Ascending aorta (tissue), 2 donors: ENCODE results near the gene LRRC28. TPM values are rescaled to one million over a fixed set of nuclear protein-coding genes. Genes with fewer than 3 reads are reported as not detected.
A peak's percentile ranks its signal among the peaks of the same experiment; 100 is the strongest.

Experiments
- DNase-seq, 2 donors: peaks; one replicate each; pipeline ENCODE4 v3.0.0-alpha.2; 2019; ENCODE audit warnings: low spot score in 2 of 2
- H3K27ac ChIP-seq, 2 donors: fragments of 200-600 bp; sonication (generic); one replicate each; pipeline ENCODE4 v1.5.1; 2016 to 2017; ENCODE audit warnings: mild to moderate bottlenecking in 1 of 2
- H3K27me3 ChIP-seq: fragments of 200-600 bp; sonication (generic); one replicate; pipeline ENCODE4 v1.5.1; 2017
- H3K36me3 ChIP-seq, 2 donors: fragments of 200-600 bp; sonication (generic); one replicate each; pipeline ENCODE4 v1.5.1; 2016
- H3K4me1 ChIP-seq, 2 donors: fragments of 200-600 bp; sonication (generic); one replicate each; pipeline ENCODE4 v1.5.1; 2016 to 2017; ENCODE audit warnings: mild to moderate bottlenecking in 1 of 2
- H3K4me3 ChIP-seq, 2 donors: fragments of 200-600 bp; sonication (generic); one replicate each; pipeline ENCODE4 v1.5.1; 2016 to 2017; ENCODE audit warnings: mild to moderate bottlenecking in 1 of 2
- H3K9me3 ChIP-seq, 2 donors: fragments of 200-600 bp; sonication (generic); one replicate each; pipeline ENCODE4 v1.5.1; 2016
- CTCF ChIP-seq, 3 experiments: fragments of 200-600 bp in 2 of 3; fragments of 450-650 bp in 1 of 3; sonication (generic) in 2 of 3; IDR thresholded peaks; one replicate each; pipeline ENCODE4 v1.5.1; 2016 to 2019; ENCODE audit warnings: antibody characterized with exemption in 3 of 3, mild to moderate bottlenecking in 1 of 3, moderate library complexity in 1 of 3
- intact Hi-C: fragments of 100-400 bp; cut with DNase I; formaldehyde crosslinking; loops from one replicate; pipeline ENCODE4 v1.15.1; 2023
- total RNA-seq: library from RNA; depleted of rRNA; stranded (reverse); fragments of >200 nt; gene quantifications from one replicate; pipeline ENCODE4 v1.1.0, GENCODE V29; 2016

LRRC28 gene
- total RNA-seq, 1 donor from 2014 or later: 24.2 TPM

GRCh38 chr15:99324082-99324620 lies 72.9 kb downstream of the LRRC28 start:
- intact Hi-C loops: no loop called here
- Histone ChIP-seq H3K9me3 (no peaks in the 10 kb centered on the region), H3K4me3 (peak overlapping the region; percentile 11 to 42), H3K27ac (peak overlapping the region; percentile 83 to 86), H3K4me1 (peaks cover 3 to 18% of the 10 kb centered on the region in 2 donors), H3K27me3 (no peaks in the 10 kb centered on the region), H3K36me3 (no peaks in the 10 kb centered on the region)
- peak; percentile 15 to 79 for DNase-seq
- TF ChIP-seq CTCF (IDR thresholded peaks at IDR 0.05): no peak

GRCh38 chr15:99324700-99325099 lies 73.4 kb downstream of the LRRC28 start:
- peak overlapping the region in 1 of 2 donors; percentile 42 for H3K4me3 ChIP-seq
- TF ChIP-seq CTCF (IDR thresholded peaks at IDR 0.05): no peak
- H3K27me3 ChIP-seq: no peaks in the 10 kb centered on the region
- intact Hi-C loops: no loop called here
- no peaks in the 10 kb centered on the region for H3K36me3 ChIP-seq
- no peak for DNase-seq
- H3K27ac ChIP-seq: peak overlapping the region; percentile 83 to 86
- no peaks in the 10 kb centered on the region for H3K9me3 ChIP-seq
- peaks cover 3 to 18% of the 10 kb centered on the region in 2 donors for H3K4me1 ChIP-seq

- H3K27me3 ChIP-seq: no peaks in the 10 kb centered on the region
- no peak for TF ChIP-seq CTCF (IDR thresholded peaks at IDR 0.05)
- DNase-seq: no peak
- H3K4me1 ChIP-seq: peaks cover 3 to 18% of the 10 kb centered on the region in 2 donors
- H3K9me3 ChIP-seq: no peaks in the 10 kb centered on the region
- no peak overlapping the region for H3K4me3 ChIP-seq
- H3K27ac ChIP-seq: peak overlapping the region in 1 of 2 donors; percentile 8
- intact Hi-C loops: no loop called here
- H3K36me3 ChIP-seq: no peaks in the 10 kb centered on the region
Observed at GRCh38 chr15:99326235-99326634, 75.0 kb downstream of the LRRC28 start.

- H3K27me3 ChIP-seq: no peaks in the 10 kb centered on the region
- TF ChIP-seq CTCF (IDR thresholded peaks at IDR 0.05): no peak
- no peak overlapping the region for H3K27ac ChIP-seq
- peaks cover 3 to 13% of the 10 kb centered on the region in 2 donors for H3K4me1 ChIP-seq
- H3K36me3 ChIP-seq: no peaks in the 10 kb centered on the region
- H3K4me3 ChIP-seq: no peak overlapping the region
- intact Hi-C loops: no loop called here
- no peak for DNase-seq
- H3K9me3 ChIP-seq: no peaks in the 10 kb centered on the region
Observed at GRCh38 chr15:99328106-99329072, 77.1 kb downstream of the LRRC28 start.

- H3K4me1 ChIP-seq: peaks cover 0 to 2% of the 10 kb centered on the region in 2 donors
- H3K27me3 ChIP-seq: no peaks in the 10 kb centered on the region
- no peak for DNase-seq
- no peak overlapping the region for H3K27ac ChIP-seq
- no peak for TF ChIP-seq CTCF (IDR thresholded peaks at IDR 0.05)
- intact Hi-C loops: loop anchor here (5.0 kb wide), 1 partner anchor 34 kb away; no protein-coding TSS in a partner anchor
- H3K9me3 ChIP-seq: no peaks in the 10 kb centered on the region
- H3K4me3 ChIP-seq: no peak overlapping the region
- H3K36me3 ChIP-seq: no peaks in the 10 kb centered on the region
Observed at GRCh38 chr15:99331381-99331780, 80.1 kb downstream of the LRRC28 start.
